AG09319 (cell line): ENCODE measurements around the gene SYS1.

Experiments
- DNase-seq: peaks from one replicate; pipeline ENCODE4 v3.0.0-alpha.2; 2010; ENCODE audit warnings: low read depth; ENCODE audit errors: extremely low read depth
- TF ChIP-seq, protein P1 (sequence below): IDR thresholded peaks from 2 replicates; pipeline ENCODE4 v1.5.1; 2011; ENCODE audit warnings: low read depth, mild to moderate bottlenecking, inconsistent platforms, low read length, moderate library complexity

Gene SYS1

GRCh38 chr20:45374101-45374467 is 11.1 kb downstream of the SYS1 start:
- TF ChIP-seq, protein P1, sequence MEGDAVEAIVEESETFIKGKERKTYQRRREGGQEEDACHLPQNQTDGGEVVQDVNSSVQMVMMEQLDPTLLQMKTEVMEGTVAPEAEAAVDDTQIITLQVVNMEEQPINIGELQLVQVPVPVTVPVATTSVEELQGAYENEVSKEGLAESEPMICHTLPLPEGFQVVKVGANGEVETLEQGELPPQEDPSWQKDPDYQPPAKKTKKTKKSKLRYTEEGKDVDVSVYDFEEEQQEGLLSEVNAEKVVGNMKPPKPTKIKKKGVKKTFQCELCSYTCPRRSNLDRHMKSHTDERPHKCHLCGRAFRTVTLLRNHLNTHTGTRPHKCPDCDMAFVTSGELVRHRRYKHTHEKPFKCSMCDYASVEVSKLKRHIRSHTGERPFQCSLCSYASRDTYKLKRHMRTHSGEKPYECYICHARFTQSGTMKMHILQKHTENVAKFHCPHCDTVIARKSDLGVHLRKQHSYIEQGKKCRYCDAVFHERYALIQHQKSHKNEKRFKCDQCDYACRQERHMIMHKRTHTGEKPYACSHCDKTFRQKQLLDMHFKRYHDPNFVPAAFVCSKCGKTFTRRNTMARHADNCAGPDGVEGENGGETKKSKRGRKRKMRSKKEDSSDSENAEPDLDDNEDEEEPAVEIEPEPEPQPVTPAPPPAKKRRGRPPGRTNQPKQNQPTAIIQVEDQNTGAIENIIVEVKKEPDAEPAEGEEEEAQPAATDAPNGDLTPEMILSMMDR = no peak

DNA sequence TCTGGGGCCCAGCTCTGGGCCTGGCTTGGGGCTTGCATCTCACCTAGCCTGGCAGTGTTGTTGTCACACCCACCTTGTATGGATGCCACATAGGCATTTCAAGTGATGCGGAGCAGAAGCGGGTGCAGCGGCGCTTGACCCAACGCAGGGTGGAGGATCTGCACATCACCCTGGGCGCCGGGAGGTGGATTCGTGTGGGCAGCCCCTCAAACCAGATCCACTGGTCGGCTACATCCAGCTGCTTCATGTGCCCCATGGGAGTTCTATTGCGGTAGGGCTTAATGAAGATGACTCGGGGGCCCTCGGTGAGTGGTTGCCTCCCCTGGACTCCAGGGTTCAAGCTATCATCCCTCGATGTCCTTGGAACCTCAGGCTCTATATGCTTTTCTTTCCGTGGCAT is 12.0 kb downstream of the SYS1 start:
- TF ChIP-seq, protein P1 = no peak
- DNase-seq = no peak

More at GRCh38 chr20:45374101-45374467, 11.1 kb downstream of the SYS1 start:
- DNase-seq = no peak

GRCh38 chr20:45377269-45377668 is 14.3 kb downstream of the SYS1 start:
- no peak for DNase-seq
- TF ChIP-seq, protein P1 = no peak

GRCh38 chr20:45378191-45378590 is 15.2 kb downstream of the SYS1 start, which contains the start of gene TP53TG5:
Gene TP53TG5, minus strand, starts transcription at chr20:45378325. Its CDS starts 89 bp downstream, at chr20:45378236.
- DNase-seq = no peak
- TF ChIP-seq, protein P1 = no peak

- no peak for DNase-seq
- TF ChIP-seq, protein P1 = no peak
These were observed 24.3 kb downstream of the SYS1 start for GRCh38 chr20:45387274-45387673.

GRCh38 chr20:45390931-45391330 is 28.0 kb downstream of the SYS1 start:
- TF ChIP-seq, protein P1 = no peak
- no peak for DNase-seq

DNA sequence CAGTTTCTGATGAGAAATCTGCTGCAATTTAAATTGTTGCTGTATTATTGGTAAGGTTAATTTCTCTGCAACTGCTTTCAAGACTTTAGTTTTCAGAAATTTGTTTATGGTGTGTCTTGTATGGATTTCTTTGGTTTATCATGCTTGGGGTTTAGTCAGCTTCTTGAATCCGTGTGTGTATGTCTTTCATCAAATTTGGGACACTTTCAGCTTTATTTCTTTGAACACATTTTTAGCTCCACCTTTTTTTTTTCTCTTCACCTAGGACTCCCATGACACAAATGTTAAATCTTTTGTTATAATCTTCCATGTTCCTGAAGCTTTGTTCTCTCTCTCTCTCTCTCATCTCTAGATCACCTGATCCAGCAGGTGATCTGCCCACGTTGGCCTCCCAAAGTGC is 28.6 kb downstream of the SYS1 start:
- TF ChIP-seq, protein P1 = no peak
- DNase-seq = no peak
